HG02759 (cell line): ENCODE results near the gene BAZ2A.
"Not testable (repeated sequence)": the region's sequence is repeated elsewhere in the genome, so short reads cannot be mapped to it uniquely, and the experiment has no call there.

Experiments used
- ATAC-seq: cut with Tn5 transposase; IDR thresholded peaks from one replicate; pipeline ENCODE4 v1.9.1; 2021; ENCODE audit warnings: mild to moderate bottlenecking, moderate library complexity; ENCODE audit not compliant: unreplicated experiment

BAZ2A gene

GRCh38 chr12:56630180-56630632 is at the start of gene BAZ2A:
Gene BAZ2A, minus strand, starts transcription at chr12:56630326. Its CDS starts 12,796 bp downstream, at chr12:56617530.
- peak; percentile 65 for ATAC-seq

DNA sequence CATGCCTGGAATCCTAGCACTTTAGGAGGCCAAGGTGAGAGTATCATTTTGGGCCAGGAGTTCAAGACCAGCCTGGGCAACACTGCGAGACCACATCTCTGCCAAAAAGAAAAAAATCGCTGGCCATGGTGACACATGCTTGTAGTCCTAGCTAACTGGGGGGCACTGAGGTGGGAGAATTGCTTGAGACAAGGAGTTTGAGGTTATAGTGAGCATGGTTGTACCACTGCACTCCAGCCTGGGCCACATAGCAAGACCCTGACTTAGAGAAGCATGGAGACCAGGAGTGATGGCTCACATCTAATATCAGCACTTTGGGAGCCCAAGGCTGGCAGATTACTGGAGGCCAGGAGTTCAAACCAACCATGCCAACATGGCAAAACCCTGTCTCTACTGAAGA is 48.7 kb upstream of the BAZ2A start:
- ATAC-seq, result no peak

- ATAC-seq, result peak; percentile 48
Measured at GRCh38 chr12:56677680-56678079, 47.6 kb upstream of the BAZ2A start.

- no peak for ATAC-seq
Measured at GRCh38 chr12:56676851-56677580, 46.9 kb upstream of the BAZ2A start.

GRCh38 chr12:56671608-56672007 is 41.5 kb upstream of the BAZ2A start:
- no peak for ATAC-seq

- ATAC-seq, result no peak
Measured at GRCh38 chr12:56670836-56671235, 40.7 kb upstream of the BAZ2A start.

DNA sequence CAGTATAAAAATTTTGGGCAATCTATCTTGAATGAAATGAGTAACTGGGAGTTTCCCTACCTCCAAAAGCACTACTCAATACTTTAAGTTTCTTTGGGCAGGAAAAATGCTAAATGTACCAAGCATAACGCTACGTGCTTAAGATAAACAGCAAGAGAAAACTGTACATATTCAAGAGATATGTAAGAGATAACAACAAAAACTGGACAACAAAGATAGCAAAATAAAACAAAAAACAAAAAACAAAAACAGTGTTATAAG is 38.0 kb upstream of the BAZ2A start:
- no peak for ATAC-seq

DNA sequence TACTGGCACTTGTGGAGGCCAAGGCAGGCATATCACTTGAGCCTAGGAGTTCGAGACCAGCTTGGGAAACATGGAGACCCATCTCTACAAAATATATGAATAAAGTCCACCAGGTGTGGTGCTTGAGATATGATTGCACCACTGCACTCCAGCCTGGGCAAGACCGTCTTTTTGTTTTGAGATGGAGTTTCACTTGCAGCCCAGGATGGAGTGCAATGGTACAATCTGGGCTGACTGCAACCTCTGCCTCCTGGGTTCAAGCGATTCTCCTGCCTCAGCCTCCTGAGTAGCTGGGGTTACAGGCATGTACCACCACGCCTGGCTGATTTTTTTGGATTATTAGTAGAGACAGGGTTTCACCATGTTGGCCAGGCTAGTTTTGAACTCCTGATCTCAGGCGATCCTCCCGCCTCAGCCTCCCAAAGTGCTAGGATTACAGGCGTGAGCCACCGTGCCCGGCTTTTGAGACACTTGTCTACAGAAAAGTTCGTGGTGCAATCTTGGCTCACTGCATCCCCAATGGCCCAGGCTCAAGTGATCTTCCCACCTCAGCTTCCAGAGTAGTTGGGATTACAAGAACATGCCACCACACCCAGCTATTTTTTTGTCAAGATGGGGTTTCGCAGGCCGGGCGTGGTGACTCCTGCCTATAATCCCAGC is 32.0 kb upstream of the BAZ2A start:
- ATAC-seq, result no peak

DNA sequence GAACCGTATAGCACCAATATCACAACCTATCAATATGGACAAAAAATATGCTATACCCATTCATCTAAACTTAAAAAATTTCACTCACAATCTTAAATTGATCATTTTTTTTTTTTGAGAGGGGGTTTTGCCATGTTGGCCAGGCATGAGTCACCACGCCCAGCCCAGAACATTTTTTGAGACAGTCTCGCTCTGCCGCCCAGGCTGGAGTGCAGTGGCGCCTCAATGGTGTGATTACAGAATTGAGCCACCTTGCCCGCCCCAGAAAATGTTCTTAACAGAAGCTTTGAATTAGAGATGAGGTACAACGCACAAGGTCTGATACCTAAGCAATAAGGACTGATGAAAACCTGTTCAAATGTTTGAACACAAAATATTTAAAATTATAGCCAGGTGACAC is 31.4 kb upstream of the BAZ2A start:
- no peak for ATAC-seq

- peak; percentile 46 for ATAC-seq
Measured at GRCh38 chr12:56658921-56659320, 28.8 kb upstream of the BAZ2A start.

DNA sequence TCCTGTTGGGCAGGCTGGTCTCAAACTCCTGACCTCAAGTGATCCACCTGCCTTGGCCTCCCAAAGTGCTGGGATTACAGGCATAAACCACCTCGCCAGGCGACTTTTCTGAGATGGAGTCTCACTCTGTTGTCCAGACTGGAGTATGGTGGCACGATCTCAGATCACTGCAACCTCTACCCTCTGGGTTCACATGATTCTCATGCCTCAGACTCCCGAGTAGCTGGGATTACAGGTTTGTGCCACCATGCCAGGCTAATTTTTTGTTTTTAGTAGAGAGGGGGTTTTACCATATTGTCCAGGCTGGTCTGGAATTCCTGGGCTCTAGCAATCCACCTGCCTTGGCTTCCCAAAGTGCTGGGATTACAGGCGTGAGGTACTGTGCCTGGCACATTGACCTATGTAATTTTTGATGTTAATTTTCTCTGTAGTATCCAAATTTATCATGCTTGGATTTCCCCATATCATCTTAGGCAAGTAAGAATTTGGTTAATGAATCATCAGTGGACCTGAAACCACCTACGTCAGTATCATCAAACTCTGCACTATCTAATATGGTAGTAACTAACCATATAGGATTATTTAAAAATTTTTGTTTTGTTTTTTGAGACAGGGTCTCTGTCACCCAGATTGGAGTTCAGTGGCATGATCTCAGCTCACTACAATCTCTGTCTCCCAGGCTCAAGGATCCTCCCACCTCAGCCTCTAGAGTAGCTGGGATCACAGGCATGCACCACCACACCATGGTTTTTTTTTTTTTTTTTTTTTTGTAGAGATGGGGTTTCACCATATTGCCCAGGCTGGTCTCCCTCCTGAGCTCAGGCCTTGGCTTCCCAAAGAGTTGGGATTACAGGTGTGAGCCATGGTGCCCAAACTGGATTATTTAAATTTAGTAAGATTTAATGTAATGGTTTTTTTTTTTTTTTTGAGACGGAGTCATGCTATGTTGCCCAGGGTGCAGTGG is 27.6 kb upstream of the BAZ2A start:
- peak; percentile 55 for ATAC-seq

DNA sequence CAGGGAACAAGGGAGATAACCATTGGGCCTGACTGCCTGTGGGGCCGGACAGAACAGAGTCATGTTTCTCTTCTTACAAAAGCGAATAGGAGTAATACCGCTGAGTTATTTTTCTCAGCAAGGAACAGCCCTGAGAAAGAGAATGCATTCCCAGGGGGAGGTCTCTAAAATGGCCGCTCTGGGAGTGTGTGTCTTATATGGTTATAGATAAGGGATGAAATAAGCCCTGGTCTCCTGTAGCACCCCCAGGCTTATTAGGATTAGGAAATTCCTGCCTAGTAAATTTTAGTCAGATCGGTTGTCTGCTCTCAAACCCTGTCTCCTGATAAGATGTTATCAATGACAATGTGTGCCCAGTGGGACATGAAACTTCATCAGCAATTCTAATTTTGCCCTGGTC is 23.7 kb upstream of the BAZ2A start:
- not testable (repeated sequence) for ATAC-seq

GRCh38 chr12:56648023-56648422 is 17.9 kb upstream of the BAZ2A start:
- ATAC-seq, result not testable (repeated sequence)

DNA sequence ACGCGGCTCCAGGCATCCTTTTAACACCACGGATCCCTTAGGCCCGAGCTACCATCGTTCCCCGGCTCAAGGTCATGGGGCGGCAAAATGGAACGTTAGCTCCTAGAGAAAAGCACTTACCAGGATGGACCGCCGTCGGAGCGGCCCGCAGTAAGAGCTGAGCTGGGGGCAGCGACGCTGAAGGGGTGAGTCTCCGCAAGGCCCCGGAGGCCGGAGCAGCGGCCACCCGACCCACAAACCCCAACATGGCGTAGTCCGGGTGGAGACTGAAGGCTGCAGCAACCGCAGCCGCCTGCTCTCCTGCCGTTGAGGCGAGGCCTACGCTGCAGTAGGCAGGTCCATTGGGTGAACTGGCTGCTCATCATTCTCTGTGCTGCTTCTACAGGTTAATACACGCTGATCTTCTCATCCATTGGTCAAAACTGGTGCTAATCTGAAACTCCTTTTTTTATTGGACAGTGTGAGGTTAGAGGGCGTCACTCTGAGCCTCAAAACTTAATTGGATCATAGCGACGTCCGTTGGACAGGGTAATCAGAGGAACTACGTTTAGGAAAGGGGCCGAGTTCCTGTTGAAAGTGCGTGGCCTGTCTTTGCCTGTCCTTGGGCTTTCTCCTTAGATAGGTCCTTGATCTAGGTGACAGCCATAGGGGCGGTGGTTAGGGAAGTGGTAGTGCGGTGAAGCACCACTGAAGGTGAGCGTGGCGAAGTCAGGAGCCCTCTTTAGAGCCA is 15.8 kb upstream of the BAZ2A start, which contains the start of gene ATP5F1B:
ATP5F1B (minus strand) TSS at position 268 of the 730 bp plus-strand sequence; CDS start at position 247, 21 bp downstream.
- peak; percentile 99 for ATAC-seq

- ATAC-seq, result no peak
Measured at GRCh38 chr12:56645201-56645716, 15.1 kb upstream of the BAZ2A start.

DNA sequence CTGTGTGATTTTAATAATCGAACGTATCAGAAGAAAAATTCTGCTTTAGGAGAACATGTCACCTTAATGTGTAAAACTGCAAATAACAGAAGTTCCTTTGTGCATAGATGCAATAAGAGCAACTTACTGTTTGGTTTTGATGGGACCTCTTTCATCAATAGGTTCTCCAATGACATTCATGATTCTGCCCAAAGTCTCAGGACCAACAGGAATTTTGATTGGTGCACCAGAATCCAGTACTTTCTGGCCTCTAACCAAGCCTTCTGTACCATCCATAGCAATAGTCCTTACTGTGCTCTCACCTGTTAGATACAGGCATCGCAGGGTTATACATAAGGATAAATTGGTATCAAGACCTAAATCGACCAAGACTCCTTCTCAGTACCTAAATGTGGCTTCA is 14.5 kb upstream of the BAZ2A start:
- no peak for ATAC-seq

- no peak for ATAC-seq
Measured at GRCh38 chr12:56641219-56641618, 11.1 kb upstream of the BAZ2A start.

GRCh38 chr12:56637621-56638020 is 7.5 kb upstream of the BAZ2A start:
- no peak for ATAC-seq

DNA sequence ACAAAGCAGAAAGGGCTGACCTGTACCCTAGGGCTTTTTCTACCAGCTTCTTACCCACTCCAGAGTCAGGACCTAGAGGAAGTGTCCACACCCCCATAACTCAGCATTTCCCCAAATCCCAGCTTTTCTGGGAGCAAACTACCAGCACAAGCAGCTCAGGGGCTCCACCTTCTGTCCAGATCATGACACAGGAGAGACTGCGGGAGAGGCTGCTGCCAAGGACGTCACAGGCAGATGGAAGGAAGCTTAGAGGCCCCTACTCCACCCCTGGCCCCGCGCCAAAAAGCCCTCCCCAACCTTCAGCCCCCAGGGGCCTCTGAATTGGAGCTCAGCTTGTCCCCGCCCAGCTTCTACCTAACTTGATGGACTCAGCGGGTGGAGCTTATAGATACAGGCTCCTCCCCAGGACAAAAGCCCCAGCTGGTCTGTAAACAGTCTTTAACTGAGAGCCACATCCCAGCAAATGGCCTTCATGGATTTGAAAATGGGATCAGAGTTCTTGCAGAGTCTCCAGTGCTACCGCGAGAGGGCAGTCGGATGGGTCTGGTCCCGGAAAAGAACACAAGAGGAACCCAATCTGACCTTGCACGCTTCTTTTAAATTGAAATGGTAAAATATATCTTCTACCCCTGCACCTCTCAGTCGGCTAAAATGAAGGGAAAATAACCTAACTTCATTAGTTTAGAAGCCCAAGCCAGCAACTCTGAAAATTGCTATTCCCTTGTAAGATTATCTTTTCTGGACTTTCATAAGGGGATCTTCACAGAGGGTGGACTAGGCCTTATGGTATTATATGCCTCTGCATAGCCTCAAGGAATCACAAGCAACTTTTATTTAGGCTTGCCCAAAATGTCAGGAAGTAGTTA is 6.8 kb upstream of the BAZ2A start:
- ATAC-seq, result peak; percentile 58
